ENCODE data around the gene BDH1. TPM values are rescaled to one million over a fixed set of nuclear protein-coding genes. Genes with fewer than 3 reads are reported as not detected.

The BDH1 gene
- total RNA-seq, 1 donor from 2014 or later: 69.4 TPM

GRCh38 chr3:197460002-197460401 is 95.8 kb downstream of the BDH1 start:
- DNase-seq (ENCODE audit: low spot score): no peak

Other genes starting within 250 kb of the BDH1 start
- gene RUBCN, start 180.9 kb upstream of the BDH1 start, total RNA-seq: 24.5 TPM
- 47.9 TPM for gene FYTTD1, start 193.9 kb upstream of the BDH1 start, total RNA-seq
- 82.9 TPM for gene LRCH3, start 235.3 kb upstream of the BDH1 start, total RNA-seq